Thyroid gland (tissue), 4 donors: ENCODE data around the gene SLC25A17. TPM values are rescaled to one million over a fixed set of nuclear protein-coding genes. Genes with fewer than 3 reads are reported as not detected.
A peak's percentile ranks its signal among the peaks of the same experiment; 100 is the strongest.
"Not testable (repeated sequence)": the region's sequence is repeated elsewhere in the genome, so short reads cannot be mapped to it uniquely, and the experiment has no call there.

ENCODE experiments used
- DNase-seq, 2 donors: peaks; one replicate each; pipeline ENCODE4 v3.0.0-alpha.2; 2019
- H3K27ac ChIP-seq, 3 donors: fragments of 200-600 bp; sonication (generic); 1 replicate in 2 of 3; 2 replicates in 1 of 3; pipeline ENCODE4 v1.5.1; 2016 to 2019; ENCODE audit warnings: mild to moderate bottlenecking in 1 of 3, moderate library complexity in 1 of 3
- H3K27me3 ChIP-seq: fragments of 200-600 bp; sonication (generic); one replicate; pipeline ENCODE4 v1.5.1; 2019
- H3K36me3 ChIP-seq, 2 donors: fragments of 200-600 bp; sonication (generic); one replicate each; pipeline ENCODE4 v1.5.1; 2016 to 2019
- H3K4me1 ChIP-seq, 2 donors: fragments of 200-600 bp; sonication (generic); one replicate each; pipeline ENCODE4 v1.5.1; 2017 to 2019
- H3K4me3 ChIP-seq, 3 donors: fragments of 200-600 bp; sonication (generic); replicated peaks in 1 of 3; 1 replicate in 2 of 3; 2 replicates in 1 of 3; pipeline ENCODE4 v1.5.1; 2016; ENCODE audit warnings: mild to moderate bottlenecking in 1 of 3
- H3K9me3 ChIP-seq: fragments of 200-600 bp; sonication (generic); one replicate; pipeline ENCODE4 v1.5.1; 2017
- CTCF ChIP-seq, 6 experiments: fragments of 200-600 bp in 3 of 6; fragments of 450-650 bp in 3 of 6; sonication (generic) in 3 of 6; IDR thresholded peaks; one replicate each; pipeline ENCODE4 v1.5.1; 2016 to 2019; ENCODE audit warnings: antibody characterized with exemption in 6 of 6, mild to moderate bottlenecking in 2 of 6, inconsistent platforms in 1 of 6, moderate library complexity in 1 of 6
- POLR2A ChIP-seq, 2 donors: fragments of 450-650 bp; IDR thresholded peaks; one replicate each; pipeline ENCODE4 v1.6.1; 2017; ENCODE audit warnings: antibody characterized with exemption in 2 of 2, mild to moderate bottlenecking in 2 of 2, moderate library complexity in 1 of 2
- WGBS, 2 donors: methylation state at CpG; one replicate each; pipeline ENCODE4 v1.1.5; 2017; 5-methylcytosine and 5-hydroxymethylcytosine counted together
- intact Hi-C: fragments of 100-400 bp; cut with DNase I; formaldehyde crosslinking; loops from one replicate; pipeline ENCODE4 v1.15.1; 2023
- total RNA-seq, 4 donors: library from RNA; depleted of rRNA; stranded (reverse); fragments of >200 nt; gene quantifications; one replicate each; pipeline ENCODE4 v1.2.3, GENCODE V29; 2016

SLC25A17 gene
- total RNA-seq, 4 donors from 2014 or later, result 15.5 to 25.0 (median 20.9) TPM

- TF ChIP-seq POLR2A (IDR thresholded peaks at IDR 0.05) (no peak), CTCF (IDR thresholded peaks at IDR 0.05) (no peak)
- H3K27ac ChIP-seq, result no peak overlapping the region
- 74 to 85% methylated on average over 6 of the region's 6 CpGs for WGBS, 2 donors
Observed at GRCh38 chr22:40764763-40765441, 54.2 kb downstream of the SLC25A17 start.

GRCh38 chr22:40759294-40759840, 59.8 kb downstream of the SLC25A17 start:
- no peak for DNase-seq
- TF ChIP-seq POLR2A (IDR thresholded peaks at IDR 0.05) (no peak), CTCF (IDR thresholded peaks at IDR 0.05) (no peak)
- Histone ChIP-seq H3K27ac (no peak overlapping the region), H3K4me1 (no peaks in the 10 kb centered on the region), H3K27me3 (no peaks in the 10 kb centered on the region), H3K9me3 (no peaks in the 10 kb centered on the region), H3K36me3 (no peaks in the 10 kb centered on the region), H3K4me3 (no peak overlapping the region)
- WGBS, 2 donors, result 95 to 96% methylated on average over 6 of the region's 6 CpGs
- intact Hi-C loops, result loop anchor here (10.0 kb wide), 1 partner anchor 325 kb away; no protein-coding TSS in a partner anchor

More at GRCh38 chr22:40764763-40765441, 54.2 kb downstream of the SLC25A17 start:
- H3K9me3 ChIP-seq, result no peaks in the 10 kb centered on the region
- DNase-seq, result no peak
- no peaks in the 10 kb centered on the region for H3K27me3 ChIP-seq
- intact Hi-C loops, result loop anchor here (5.0 kb wide), 1 partner anchor 83 kb away; no protein-coding TSS in a partner anchor
- H3K4me1 ChIP-seq, result no peaks in the 10 kb centered on the region
- no peak overlapping the region for H3K4me3 ChIP-seq
- no peaks in the 10 kb centered on the region for H3K36me3 ChIP-seq

- WGBS, 2 donors, result 95 to 96% methylated on average over 13 of the region's 13 CpGs
- intact Hi-C loops, result loop anchor here (10.0 kb wide), 1 partner anchor 324 kb away; no protein-coding TSS in a partner anchor
- H3K27me3 ChIP-seq, H3K27ac ChIP-seq, H3K36me3 ChIP-seq, H3K4me1 ChIP-seq, H3K4me3 ChIP-seq, DNase-seq, H3K9me3 ChIP-seq: not testable (repeated sequence)
Observed at GRCh38 chr22:40758851-40759250, 60.3 kb downstream of the SLC25A17 start.

- 88 to 93% methylated on average over 3 of the region's 3 CpGs for WGBS, 2 donors
- H3K27ac ChIP-seq, result peak overlapping the region in 1 of 3 donors; percentile 17
- H3K9me3 ChIP-seq, result no peaks in the 10 kb centered on the region
- H3K4me1 ChIP-seq, result no peaks in the 10 kb centered on the region
- DNase-seq, result no peak
- H3K4me3 ChIP-seq, result no peak overlapping the region
- intact Hi-C loops, result loop anchor here (10.0 kb wide), 1 partner anchor 324 kb away; no protein-coding TSS in a partner anchor
- no peaks in the 10 kb centered on the region for H3K27me3 ChIP-seq
- H3K36me3 ChIP-seq, result no peaks in the 10 kb centered on the region
- TF ChIP-seq CTCF (IDR thresholded peaks at IDR 0.05) (no peak), POLR2A (IDR thresholded peaks at IDR 0.05) (no peak)
Observed at GRCh38 chr22:40758390-40758789, 60.8 kb downstream of the SLC25A17 start.

GRCh38 chr22:40757071-40757470, 62.1 kb downstream of the SLC25A17 start:
- Histone ChIP-seq H3K36me3 (no peaks in the 10 kb centered on the region), H3K9me3 (no peaks in the 10 kb centered on the region), H3K4me3 (no peak overlapping the region), H3K27ac (no peak overlapping the region), H3K4me1 (no peaks in the 10 kb centered on the region), H3K27me3 (no peaks in the 10 kb centered on the region)
- intact Hi-C loops, result loop anchor here (10.0 kb wide), 1 partner anchor 322 kb away; no protein-coding TSS in a partner anchor
- 96 to 97% methylated on average over 3 of the region's 3 CpGs for WGBS, 2 donors
- no peak for TF ChIP-seq POLR2A (IDR thresholded peaks at IDR 0.05)
- TF ChIP-seq CTCF (IDR thresholded peaks at IDR 0.05), result no peak
- no peak for DNase-seq
